HEK293 (cell line): ENCODE measurements around the gene RIPOR1.
A peak's percentile ranks its signal among the peaks of the same experiment; 100 is the strongest.

Experiments used
- HOXA7 ChIP-seq: sonication (generic); formaldehyde crosslinking; IDR thresholded peaks from 2 replicates; pipeline ENCODE4 v1.8.1; 2022; ENCODE audit warnings: missing genetic modification reagents, borderline replicate concordance
- KLF16 ChIP-seq: fragments of 450-650 bp; formaldehyde crosslinking; IDR thresholded peaks from 2 replicates; pipeline ENCODE4 v1.5.1; 2017; ENCODE audit warnings: missing biosample characterization, missing genetic modification characterization
- OSR2 ChIP-seq: fragments of 450-650 bp; formaldehyde crosslinking; IDR thresholded peaks from 2 replicates; pipeline ENCODE4 v1.5.1; 2016; ENCODE audit warnings: missing biosample characterization, missing genetic modification characterization
- SP2 ChIP-seq: fragments of 450-650 bp; formaldehyde crosslinking; IDR thresholded peaks from 2 replicates; pipeline ENCODE4 v1.5.1; 2016; ENCODE audit warnings: missing biosample characterization, missing genetic modification characterization
- YY1 ChIP-seq: fragments of 450-650 bp; formaldehyde crosslinking; IDR thresholded peaks from 2 replicates; pipeline ENCODE4 v1.5.1; 2018; ENCODE audit warnings: missing biosample characterization, missing genetic modification characterization
- ZEB2 ChIP-seq: fragments of 450-650 bp; formaldehyde crosslinking; IDR thresholded peaks from 2 replicates; pipeline ENCODE4 v1.5.1; 2016; ENCODE audit warnings: missing biosample characterization, missing genetic modification characterization
- ZFHX2 ChIP-seq: fragments of 450-650 bp; formaldehyde crosslinking; conservative IDR thresholded peaks from 2 replicates; pipeline ENCODE4 v1.5.1; 2016; ENCODE audit warnings: missing biosample characterization, missing genetic modification characterization
- ZNF121 ChIP-seq: fragments of 450-650 bp; formaldehyde crosslinking; IDR thresholded peaks from 2 replicates; pipeline ENCODE4 v1.5.1; 2016; ENCODE audit warnings: missing biosample characterization, missing genetic modification characterization
- ZNF133 ChIP-seq: fragments of 450-650 bp; formaldehyde crosslinking; IDR thresholded peaks from 2 replicates; pipeline ENCODE4 v1.5.1; 2016; ENCODE audit warnings: missing biosample characterization, missing genetic modification characterization
- ZNF138 ChIP-seq: fragments of 450-650 bp; formaldehyde crosslinking; IDR thresholded peaks from 2 replicates; pipeline ENCODE4 v1.5.1; 2016; ENCODE audit warnings: missing biosample characterization, missing genetic modification characterization, borderline replicate concordance
- ZNF146 ChIP-seq: fragments of 450-650 bp; formaldehyde crosslinking; IDR thresholded peaks from 2 replicates; pipeline ENCODE4 v1.5.1; 2016; ENCODE audit warnings: missing biosample characterization, missing genetic modification characterization
- ZNF184 ChIP-seq: fragments of 450-650 bp; IDR thresholded peaks from 2 replicates; pipeline ENCODE4 v1.5.1; 2018; ENCODE audit warnings: missing biosample characterization, mild to moderate bottlenecking, missing genetic modification characterization
- ZNF274 ChIP-seq, 2 experiments: fragments of 200-500 bp in 1 of 2; fragments of 450-650 bp in 1 of 2; sonication (Bioruptor generic) in 1 of 2; formaldehyde crosslinking in 1 of 2; IDR thresholded peaks; 2 replicates each; pipeline versions ENCODE4 v1.5.1 to v1.6.1; 2014 to 2016; ENCODE audit warnings: borderline replicate concordance in 1 of 2, inconsistent platforms in 1 of 2, low read length in 1 of 2, missing biosample characterization in 1 of 2, missing genetic modification characterization in 1 of 2
- ZNF341 ChIP-seq: fragments of 450-650 bp; formaldehyde crosslinking; IDR thresholded peaks from 2 replicates; pipeline ENCODE4; 2016; ENCODE audit warnings: low read depth, missing biosample characterization, missing genetic modification characterization
- ZNF501 ChIP-seq: fragments of 450-650 bp; formaldehyde crosslinking; IDR thresholded peaks from 2 replicates; pipeline ENCODE4 v1.5.1; 2016; ENCODE audit warnings: missing biosample characterization, missing genetic modification characterization
- ZNF544 ChIP-seq: fragments of 450-650 bp; formaldehyde crosslinking; IDR thresholded peaks from 2 replicates; pipeline ENCODE4 v1.5.0; 2017; ENCODE audit warnings: missing biosample characterization, missing genetic modification characterization
- ZNF660 ChIP-seq: fragments of 450-650 bp; IDR thresholded peaks from 2 replicates; pipeline ENCODE4 v1.5.1; 2018; ENCODE audit warnings: missing biosample characterization, mild to moderate bottlenecking, missing genetic modification characterization
- ZNF670 ChIP-seq: fragments of 450-650 bp; formaldehyde crosslinking; IDR thresholded peaks from 2 replicates; pipeline ENCODE4 v1.5.1; 2016; ENCODE audit warnings: missing biosample characterization, missing genetic modification characterization, low read depth
- ZNF776 ChIP-seq: fragments of 450-650 bp; formaldehyde crosslinking; IDR thresholded peaks from 2 replicates; pipeline ENCODE4 v1.5.0; 2017; ENCODE audit warnings: missing biosample characterization, missing genetic modification characterization, borderline replicate concordance
- ZNF777 ChIP-seq: fragments of 450-650 bp; formaldehyde crosslinking; IDR thresholded peaks from 2 replicates; pipeline ENCODE4 v1.5.1; 2017; ENCODE audit warnings: missing biosample characterization, missing genetic modification characterization, borderline replicate concordance
- ZNF843 ChIP-seq: fragments of 450-650 bp; formaldehyde crosslinking; IDR thresholded peaks from 2 replicates; pipeline ENCODE4 v1.5.1; 2016; ENCODE audit warnings: missing biosample characterization, missing genetic modification characterization
- ZXDB ChIP-seq: fragments of 450-650 bp; formaldehyde crosslinking; IDR thresholded peaks from 2 replicates; pipeline ENCODE4 v1.5.1; 2016; ENCODE audit warnings: missing biosample characterization, missing genetic modification characterization
- TF ChIP-seq, protein P1 (sequence below): fragments of 450-650 bp; formaldehyde crosslinking; IDR thresholded peaks from 2 replicates; pipeline ENCODE4 v1.5.1; 2016; ENCODE audit warnings: missing biosample characterization, missing genetic modification characterization
- TF ChIP-seq, protein P2 (sequence below): fragments of 450-650 bp; formaldehyde crosslinking; IDR thresholded peaks from 2 replicates; pipeline ENCODE4 v1.5.1; 2016; ENCODE audit warnings: missing biosample characterization, missing genetic modification characterization
- TF ChIP-seq, protein P3 (sequence below): fragments of 450-650 bp; IDR thresholded peaks from 2 replicates; pipeline ENCODE4 v1.5.1; 2018; ENCODE audit warnings: missing biosample characterization, missing genetic modification characterization
- TF ChIP-seq, protein P4 (sequence below): fragments of 450-650 bp; formaldehyde crosslinking; IDR thresholded peaks from 2 replicates; pipeline ENCODE4; 2016; ENCODE audit warnings: missing biosample characterization, missing genetic modification characterization
- TF ChIP-seq, protein P5 (sequence below): fragments of 450-650 bp; formaldehyde crosslinking; IDR thresholded peaks from 2 replicates; pipeline ENCODE4 v1.5.1; 2017; ENCODE audit warnings: missing biosample characterization, missing genetic modification characterization
- TF ChIP-seq, protein P6 (sequence below): fragments of 450-650 bp; IDR thresholded peaks from 2 replicates; pipeline ENCODE4 v1.5.1; 2018; ENCODE audit warnings: missing biosample characterization, mild to moderate bottlenecking, missing genetic modification characterization

The RIPOR1 gene

DNA sequence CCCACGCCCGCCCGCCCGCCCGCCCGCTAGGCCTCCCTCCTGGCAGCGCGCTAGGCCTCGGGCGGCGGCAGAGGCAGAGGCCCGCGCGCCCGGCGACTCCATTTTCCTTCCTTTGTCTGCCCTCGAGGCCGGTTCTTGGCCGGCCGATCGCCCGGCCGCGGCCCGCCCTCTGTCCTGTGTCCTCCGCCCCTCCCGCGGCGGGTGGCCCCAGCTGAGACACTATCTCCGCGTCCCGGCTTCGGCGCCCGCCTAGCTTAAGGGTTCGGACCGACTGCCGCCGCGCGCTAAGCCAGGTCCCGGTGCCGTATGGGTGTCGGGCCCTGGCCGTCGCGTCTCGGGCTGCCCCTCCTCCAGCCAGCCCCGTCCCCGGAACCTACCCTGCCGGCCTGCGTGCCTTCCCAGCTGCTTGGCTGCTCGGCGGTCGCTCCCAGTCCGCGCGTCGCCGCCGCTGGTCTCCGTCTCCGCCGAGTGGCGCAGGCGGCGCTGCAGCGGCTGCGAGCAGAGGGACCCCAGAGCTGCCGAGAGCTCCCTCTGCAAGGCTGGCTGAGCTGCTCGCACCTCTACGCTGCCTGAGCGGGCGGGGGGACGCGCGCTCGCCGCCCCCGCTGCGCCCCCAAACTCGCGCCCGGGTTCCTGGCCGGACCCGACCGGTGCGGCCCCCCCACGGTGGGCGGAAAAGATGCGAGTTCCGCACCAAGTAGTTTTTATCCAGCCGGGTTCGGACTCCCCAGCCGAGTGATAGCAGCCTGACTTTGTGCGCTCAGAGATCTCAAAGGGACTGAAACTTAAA is 34.5 kb downstream of the RIPOR1 start (continued):
- TF ChIP-seq, protein P1, sequence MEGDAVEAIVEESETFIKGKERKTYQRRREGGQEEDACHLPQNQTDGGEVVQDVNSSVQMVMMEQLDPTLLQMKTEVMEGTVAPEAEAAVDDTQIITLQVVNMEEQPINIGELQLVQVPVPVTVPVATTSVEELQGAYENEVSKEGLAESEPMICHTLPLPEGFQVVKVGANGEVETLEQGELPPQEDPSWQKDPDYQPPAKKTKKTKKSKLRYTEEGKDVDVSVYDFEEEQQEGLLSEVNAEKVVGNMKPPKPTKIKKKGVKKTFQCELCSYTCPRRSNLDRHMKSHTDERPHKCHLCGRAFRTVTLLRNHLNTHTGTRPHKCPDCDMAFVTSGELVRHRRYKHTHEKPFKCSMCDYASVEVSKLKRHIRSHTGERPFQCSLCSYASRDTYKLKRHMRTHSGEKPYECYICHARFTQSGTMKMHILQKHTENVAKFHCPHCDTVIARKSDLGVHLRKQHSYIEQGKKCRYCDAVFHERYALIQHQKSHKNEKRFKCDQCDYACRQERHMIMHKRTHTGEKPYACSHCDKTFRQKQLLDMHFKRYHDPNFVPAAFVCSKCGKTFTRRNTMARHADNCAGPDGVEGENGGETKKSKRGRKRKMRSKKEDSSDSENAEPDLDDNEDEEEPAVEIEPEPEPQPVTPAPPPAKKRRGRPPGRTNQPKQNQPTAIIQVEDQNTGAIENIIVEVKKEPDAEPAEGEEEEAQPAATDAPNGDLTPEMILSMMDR (tag by site-specific recombination): peak; percentile 98
- TF ChIP-seq ZXDB (0 out of 2 replicates have a peak, but pooled peaks have one; percentile 52), ZNF133 (tag by site-specific recombination) (no peak), KLF16 (tag by site-specific recombination) (peak; percentile 90), YY1 (no peak; the same call in 1 of the 2 replicates), ZNF777 (tag by site-specific recombination) (peak; percentile 67; the same call in 1 of the 2 replicates), ZNF501 (tag by site-specific recombination) (no peak), ZNF544 (tag by site-specific recombination) (no peak), HOXA7 (CRISPR knock-in tag) (no peak), ZNF274 (IDR thresholded peaks at IDR 0.05; ENCODE audit: low read length) (no peak), ZNF274 (tag by site-specific recombination; IDR thresholded peaks at IDR 0.05; ENCODE audit: borderline replicate concordance) (no peak), ZNF184 (tag by site-specific recombination) (no peak), SP2 (tag by site-specific recombination) (peak; percentile 67), ZNF138 (tag by site-specific recombination) (no peak), ZNF670 (no peak), ZFHX2 (tag by site-specific recombination) (peak; percentile 53), ZNF121 (tag by site-specific recombination) (0 out of 2 replicates have a peak, but pooled peaks have one; percentile 21), ZNF660 (tag by site-specific recombination) (0 out of 2 replicates have a peak, but pooled peaks have one; percentile 57), ZNF146 (tag by site-specific recombination) (no peak), ZNF776 (no peak), ZEB2 (tag by site-specific recombination) (0 out of 2 replicates have a peak, but pooled peaks have one; percentile 46), ZNF341 (tag by site-specific recombination) (no peak), ZNF843 (tag by site-specific recombination) (0 out of 2 replicates have a peak, but pooled peaks have one; percentile 24), OSR2 (tag by site-specific recombination) (no peak)
- TF ChIP-seq, protein P2, sequence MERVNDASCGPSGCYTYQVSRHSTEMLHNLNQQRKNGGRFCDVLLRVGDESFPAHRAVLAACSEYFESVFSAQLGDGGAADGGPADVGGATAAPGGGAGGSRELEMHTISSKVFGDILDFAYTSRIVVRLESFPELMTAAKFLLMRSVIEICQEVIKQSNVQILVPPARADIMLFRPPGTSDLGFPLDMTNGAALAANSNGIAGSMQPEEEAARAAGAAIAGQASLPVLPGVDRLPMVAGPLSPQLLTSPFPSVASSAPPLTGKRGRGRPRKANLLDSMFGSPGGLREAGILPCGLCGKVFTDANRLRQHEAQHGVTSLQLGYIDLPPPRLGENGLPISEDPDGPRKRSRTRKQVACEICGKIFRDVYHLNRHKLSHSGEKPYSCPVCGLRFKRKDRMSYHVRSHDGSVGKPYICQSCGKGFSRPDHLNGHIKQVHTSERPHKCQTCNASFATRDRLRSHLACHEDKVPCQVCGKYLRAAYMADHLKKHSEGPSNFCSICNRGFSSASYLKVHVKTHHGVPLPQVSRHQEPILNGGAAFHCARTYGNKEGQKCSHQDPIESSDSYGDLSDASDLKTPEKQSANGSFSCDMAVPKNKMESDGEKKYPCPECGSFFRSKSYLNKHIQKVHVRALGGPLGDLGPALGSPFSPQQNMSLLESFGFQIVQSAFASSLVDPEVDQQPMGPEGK (tag by site-specific recombination): peak; percentile 57
- TF ChIP-seq, protein P3, sequence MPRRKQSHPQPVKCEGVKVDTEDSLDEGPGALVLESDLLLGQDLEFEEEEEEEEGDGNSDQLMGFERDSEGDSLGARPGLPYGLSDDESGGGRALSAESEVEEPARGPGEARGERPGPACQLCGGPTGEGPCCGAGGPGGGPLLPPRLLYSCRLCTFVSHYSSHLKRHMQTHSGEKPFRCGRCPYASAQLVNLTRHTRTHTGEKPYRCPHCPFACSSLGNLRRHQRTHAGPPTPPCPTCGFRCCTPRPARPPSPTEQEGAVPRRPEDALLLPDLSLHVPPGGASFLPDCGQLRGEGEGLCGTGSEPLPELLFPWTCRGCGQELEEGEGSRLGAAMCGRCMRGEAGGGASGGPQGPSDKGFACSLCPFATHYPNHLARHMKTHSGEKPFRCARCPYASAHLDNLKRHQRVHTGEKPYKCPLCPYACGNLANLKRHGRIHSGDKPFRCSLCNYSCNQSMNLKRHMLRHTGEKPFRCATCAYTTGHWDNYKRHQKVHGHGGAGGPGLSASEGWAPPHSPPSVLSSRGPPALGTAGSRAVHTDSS: no peak
- TF ChIP-seq, protein P4, sequence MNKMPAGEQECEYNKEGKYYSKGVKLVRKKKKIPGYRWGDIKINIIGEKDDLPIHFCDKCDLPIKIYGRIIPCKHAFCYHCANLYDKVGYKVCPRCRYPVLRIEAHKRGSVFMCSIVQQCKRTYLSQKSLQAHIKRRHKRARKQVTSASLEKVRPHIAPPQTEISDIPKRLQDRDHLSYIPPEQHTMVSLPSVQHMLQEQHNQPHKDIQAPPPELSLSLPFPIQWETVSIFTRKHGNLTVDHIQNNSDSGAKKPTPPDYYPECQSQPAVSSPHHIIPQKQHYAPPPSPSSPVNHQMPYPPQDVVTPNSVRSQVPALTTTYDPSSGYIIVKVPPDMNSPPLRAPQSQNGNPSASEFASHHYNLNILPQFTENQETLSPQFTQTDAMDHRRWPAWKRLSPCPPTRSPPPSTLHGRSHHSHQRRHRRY (tag by site-specific recombination): no peak
- TF ChIP-seq, protein P5, sequence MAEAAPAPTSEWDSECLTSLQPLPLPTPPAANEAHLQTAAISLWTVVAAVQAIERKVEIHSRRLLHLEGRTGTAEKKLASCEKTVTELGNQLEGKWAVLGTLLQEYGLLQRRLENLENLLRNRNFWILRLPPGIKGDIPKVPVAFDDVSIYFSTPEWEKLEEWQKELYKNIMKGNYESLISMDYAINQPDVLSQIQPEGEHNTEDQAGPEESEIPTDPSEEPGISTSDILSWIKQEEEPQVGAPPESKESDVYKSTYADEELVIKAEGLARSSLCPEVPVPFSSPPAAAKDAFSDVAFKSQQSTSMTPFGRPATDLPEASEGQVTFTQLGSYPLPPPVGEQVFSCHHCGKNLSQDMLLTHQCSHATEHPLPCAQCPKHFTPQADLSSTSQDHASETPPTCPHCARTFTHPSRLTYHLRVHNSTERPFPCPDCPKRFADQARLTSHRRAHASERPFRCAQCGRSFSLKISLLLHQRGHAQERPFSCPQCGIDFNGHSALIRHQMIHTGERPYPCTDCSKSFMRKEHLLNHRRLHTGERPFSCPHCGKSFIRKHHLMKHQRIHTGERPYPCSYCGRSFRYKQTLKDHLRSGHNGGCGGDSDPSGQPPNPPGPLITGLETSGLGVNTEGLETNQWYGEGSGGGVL (tag by site-specific recombination): 0 out of 2 replicates have a peak, but pooled peaks have one; percentile 34
- TF ChIP-seq, protein P6, sequence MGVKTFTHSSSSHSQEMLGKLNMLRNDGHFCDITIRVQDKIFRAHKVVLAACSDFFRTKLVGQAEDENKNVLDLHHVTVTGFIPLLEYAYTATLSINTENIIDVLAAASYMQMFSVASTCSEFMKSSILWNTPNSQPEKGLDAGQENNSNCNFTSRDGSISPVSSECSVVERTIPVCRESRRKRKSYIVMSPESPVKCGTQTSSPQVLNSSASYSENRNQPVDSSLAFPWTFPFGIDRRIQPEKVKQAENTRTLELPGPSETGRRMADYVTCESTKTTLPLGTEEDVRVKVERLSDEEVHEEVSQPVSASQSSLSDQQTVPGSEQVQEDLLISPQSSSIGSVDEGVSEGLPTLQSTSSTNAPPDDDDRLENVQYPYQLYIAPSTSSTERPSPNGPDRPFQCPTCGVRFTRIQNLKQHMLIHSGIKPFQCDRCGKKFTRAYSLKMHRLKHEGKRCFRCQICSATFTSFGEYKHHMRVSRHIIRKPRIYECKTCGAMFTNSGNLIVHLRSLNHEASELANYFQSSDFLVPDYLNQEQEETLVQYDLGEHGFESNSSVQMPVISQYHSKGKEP (tag by site-specific recombination): no peak
